NCI-H146 (cell line): ENCODE results near the gene INSR.

ENCODE experiments used
- DNase-seq: peaks from one replicate; lab custom pipeline; 2025; lab: John Stamatoyannopoulos, UW

Gene INSR

DNA sequence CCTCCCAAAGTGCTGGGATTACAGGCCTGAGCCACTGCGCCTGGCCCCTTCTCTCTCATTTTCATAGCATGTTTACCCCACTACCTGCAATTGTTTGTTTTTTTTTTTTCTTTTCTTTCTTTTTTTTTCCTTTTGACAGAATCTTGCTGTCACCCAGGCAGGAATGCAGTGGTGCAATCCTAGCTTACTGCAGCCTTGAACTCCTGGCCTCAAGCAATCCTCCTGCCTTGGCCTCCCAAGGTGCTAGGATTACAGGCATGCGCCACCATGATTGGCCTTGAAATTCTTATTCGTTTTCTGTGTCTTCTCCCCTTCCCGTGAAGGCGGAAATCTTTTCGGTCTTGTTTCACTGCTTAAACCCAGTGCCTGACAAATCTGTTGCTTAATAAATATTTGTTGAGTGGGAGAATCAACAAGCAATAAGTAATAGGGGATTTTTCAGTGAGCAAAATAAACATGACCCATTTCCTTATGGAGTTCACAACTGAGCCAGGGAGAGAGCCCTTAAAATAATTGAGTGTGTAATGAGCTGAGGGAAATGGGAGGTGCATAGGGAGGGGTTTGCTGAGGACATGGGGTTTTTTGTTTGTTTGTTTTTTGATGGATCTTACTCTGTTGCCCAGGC lies 1.8 kb upstream of the INSR start:
- DNase-seq, result no peak

DNA sequence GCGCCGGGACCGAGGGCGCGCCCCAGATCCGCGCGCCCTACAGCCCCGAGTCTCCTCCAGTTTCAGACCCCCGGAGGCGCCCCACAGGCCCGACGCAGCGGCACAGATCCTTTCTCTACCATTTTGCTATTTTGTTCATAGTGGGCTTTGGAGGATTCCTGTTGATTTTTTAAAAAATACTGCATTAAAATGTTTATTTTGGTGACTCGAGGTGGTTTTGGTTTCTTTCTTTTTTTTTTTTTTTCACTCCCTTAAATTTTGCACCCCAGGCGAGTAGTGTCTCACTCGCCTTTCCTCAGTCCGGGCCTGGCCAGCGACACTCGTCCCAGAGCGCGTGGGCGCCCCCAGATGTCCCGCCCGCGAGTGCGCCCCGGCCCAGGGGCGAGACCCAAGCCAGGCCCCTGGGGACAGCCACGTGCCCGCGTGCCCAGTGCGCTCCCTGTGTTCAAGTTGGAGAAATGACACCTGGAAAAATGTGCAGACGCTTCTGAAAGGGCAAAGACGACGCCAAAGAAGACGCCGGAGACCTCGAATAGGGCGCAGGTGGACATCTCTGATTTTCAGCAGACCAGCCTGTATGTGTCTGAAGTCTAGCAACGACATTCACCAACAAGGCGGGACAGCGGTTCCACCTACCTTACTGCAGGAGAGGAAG lies 471 bp upstream of the INSR start:
- peak; percentile 63 for DNase-seq

DNA sequence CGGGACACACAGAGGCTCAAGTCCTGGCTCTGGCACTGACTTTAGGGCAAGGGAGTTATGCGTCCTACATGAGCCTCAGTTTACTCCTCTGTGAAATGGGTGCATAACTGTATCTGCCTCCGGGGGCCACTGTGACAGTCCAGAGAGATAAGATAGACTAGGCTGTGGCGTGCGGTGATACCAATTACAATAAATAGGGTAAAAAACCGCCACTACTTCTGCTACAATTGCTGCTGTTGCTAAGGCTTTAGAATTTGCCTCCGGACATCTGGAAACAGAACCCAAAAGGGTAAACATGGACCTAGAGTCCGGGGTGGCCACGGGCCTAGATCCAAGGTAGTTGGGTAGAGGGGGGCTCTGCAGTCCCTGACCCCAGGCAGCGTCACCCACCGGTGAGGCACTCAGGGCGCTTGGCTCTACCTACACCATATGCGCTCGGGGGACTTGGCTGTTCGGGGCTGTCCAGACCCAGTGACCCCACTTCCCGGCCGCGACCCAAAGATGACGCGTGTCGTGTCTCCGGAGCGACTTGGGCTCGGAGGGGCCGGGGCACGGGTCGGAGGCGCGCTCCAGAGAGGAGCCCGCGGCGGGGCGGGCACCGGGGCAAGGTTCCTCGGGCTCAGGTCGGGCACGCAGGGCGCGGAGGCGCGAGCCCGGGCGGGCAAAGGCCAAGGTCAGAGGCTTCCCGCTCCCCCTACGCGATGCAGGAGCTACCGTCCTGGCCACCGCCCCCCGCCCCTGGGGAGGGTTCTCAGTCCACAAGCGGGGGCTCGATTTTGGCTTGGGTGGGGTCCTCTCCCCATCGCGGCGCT lies 1.1 kb downstream of the INSR start:
- no peak for DNase-seq

DNA sequence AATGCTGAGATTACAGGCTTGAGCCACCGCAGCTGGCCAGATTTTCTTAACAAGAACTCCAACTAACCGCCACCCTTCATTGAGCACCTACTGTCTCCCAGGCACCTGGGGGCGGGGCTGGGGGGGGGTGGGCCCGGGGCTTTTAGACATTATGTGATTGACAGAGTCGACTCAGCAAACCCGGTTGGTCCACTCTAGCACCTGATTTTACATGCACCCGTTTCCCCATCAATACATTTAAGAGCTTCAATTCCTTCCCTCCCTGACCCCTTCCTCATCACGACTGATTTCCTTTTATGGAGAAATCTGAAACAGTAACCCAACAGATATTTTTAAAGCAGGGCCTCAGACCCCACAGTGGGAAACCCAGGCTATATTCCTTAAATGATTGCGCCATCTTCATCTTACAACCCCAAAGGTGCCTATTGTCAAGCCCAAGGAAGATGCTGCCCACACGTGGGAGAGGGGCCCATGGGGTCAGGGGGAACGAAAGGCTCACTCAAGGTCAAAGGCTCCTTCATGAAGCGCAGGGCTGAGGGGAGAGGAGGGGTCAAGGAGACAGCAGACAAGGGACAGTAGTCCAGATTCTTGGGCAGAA lies 1.8 kb downstream of the INSR start:
- DNase-seq, result no peak

DNA sequence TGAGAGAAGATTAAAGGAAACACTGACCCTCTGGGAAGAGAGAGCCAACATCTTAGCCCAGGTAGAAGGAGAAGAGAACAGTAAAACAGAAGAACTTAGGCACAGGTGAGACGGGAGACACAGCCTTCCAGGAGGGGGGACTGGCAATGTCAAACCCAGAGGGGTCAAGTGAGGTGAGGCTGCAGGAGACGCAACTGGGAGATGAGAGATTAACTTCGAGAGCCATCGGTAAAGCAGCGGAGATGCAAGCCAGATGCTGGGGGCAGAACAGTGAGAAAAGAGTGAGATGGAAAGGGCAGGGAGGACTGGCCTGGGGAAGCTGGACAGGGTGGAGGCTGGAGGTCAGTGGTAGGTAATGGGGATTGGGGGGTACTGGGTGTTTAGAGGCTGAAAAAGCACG lies 5.2 kb downstream of the INSR start:
- DNase-seq, result no peak

DNA sequence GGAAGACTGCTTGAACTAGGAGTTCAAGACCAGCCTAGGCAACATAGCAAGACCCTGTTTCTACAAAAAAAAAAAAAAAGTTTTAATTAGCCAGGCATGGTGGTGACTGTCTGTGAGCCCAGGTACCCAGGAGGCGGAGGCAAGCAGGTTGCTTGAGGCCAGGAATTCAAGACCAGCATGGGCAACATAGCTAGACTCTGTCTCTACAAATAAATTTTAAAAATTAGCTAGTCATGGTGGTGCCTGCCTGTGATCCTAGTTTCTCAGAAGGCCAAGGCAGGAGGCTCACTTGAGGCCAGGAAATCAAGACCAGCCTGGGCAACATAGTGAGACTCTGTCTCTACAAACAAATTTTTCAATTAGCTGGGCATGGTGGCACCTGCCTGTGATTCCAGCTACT lies 6.1 kb downstream of the INSR start:
- DNase-seq, result no peak

DNA sequence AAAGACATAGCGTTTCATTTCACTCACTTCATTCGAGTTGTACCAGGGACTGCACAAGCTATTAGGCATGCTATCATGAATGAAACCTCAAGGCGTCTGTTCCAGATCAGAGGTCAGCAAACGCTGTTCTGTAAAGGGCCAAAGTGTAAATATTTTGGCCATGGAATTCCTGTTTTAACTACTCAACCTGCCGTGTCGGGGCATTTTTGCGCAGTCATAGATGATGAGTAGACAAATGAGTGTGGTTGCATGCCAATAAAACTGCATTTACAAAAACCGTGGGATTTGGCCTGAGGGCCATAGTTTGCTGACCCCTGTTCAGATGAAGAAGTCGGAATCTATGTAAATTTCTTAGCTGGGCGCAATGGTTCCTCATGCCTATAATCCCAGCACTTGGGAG lies 6.5 kb downstream of the INSR start:
- no peak for DNase-seq

DNA sequence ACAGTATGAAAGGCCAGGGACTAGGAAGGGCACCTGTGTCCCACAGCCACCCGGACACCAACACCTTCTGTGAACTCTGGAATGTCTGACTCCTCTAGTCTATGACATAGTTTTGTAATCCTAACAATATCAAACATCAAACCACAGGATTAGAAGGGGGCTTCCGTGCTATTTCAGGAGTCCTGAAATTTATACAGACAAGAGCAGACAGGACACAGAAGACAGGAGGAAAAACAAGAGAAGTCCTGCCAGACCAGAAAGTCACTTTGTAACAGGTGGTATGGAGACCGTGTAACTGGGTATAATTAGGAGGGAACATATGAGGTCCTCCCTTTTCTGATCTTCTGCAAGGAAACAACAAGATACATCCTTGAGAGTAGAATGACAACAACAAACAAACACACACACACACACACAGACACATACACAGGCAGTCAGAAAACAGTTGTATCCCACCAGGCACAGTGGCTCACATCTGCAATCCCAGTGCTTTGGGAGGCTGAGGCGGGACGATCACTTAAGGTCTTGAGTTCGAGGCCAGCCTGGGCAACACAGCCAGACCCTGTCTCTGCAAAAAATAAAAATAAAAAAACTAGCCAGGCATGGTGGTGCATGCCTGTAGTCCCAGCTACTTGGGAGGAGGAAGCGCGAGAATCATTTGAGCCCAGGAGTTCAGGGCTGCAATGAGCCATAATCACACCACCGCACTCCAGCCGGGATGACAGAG lies 13.1 kb downstream of the INSR start:
- DNase-seq, result no peak

DNA sequence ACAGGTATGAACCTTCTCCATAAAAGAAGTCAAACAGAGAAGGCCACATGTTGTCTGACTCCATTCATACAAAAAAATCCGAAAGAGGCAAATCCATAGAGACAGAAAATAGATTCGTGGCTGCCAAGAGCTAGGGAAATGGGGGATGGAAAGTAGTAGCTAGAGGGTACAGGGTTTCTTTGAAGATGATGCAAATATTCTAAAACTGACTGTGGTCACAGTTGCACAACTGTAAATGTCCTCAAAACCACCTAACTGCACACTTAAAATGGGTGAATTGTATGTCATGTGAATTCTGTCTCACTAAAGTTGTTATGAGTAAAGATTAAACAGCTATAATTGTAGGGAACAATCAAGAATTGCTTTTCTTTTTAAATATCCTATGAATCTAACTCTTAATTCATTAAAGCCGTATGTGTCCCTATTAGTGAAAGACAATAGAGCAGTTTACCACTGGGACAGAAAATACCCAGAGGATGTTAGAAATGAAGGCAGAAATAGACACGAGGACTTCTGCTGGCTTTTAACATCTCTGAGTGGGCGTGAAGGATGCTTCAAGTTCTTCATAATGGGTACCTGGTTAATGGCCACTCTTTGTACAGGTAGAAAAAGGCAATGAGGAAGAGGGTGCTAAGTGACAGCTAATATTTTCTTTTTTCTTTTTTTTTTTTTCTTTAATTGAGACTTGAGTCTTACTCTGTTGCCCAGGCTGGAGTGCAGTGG lies 21.2 kb downstream of the INSR start:
- DNase-seq, result no peak

DNA sequence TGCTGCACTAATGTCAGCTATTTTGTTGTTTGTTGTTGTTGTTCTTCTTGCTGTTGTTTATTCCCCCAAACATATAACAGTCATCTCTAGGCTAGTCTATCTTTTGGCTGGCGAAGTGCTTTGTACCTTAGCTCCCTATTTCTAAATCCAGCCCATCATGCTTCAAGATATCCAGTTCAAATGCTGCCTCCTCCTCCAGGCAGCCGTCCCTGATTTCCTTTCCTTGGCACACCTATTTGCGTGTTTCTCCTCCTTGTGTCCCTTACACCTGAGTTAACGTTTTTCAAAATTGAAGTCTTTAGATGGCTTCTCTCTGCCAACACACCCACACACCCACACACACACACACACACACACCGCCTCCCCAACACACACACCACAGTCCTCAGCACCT lies 25.5 kb downstream of the INSR start:
- DNase-seq, result no peak

DNA sequence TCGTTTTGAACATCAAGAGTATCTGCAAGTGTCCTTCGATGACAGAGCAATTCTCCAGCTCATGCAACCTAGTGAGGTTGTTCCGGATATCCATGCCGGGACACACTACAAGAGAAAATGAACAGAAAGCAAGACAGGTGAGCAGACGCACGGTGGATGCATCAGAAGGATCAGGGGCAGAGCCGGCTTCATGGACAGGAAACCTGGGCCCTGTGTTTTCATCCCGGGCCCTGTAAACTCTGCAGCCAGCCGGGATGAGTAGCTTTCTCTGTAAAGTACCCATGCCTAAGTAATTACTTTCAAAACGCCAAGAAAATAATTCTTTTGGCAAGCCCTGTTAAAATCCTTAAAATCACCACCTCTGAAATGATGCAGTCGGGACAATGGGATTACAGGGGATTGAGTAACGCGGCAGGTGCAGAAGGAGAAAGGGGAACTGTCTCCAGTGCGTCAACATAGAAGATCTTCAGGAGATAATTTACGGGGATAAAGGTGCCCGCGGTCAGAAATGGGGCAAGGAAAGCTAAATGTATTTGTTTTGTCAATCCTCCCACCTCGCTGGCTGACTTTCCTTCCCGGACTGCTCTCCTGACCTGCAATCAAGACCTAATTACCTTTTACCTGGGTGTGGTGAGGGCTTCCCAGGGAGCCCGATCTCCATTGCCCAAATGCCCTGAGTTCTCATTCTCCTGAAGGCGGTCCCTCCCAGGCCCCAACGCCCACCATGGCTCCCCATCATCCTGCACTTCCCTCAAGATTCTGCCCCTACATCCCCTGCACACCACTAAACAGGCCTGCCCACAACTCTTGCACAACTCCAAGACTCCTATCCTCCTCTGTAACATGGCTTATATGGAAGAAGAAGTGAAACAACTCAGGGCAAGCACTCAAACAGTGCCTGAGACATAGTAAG lies 26.2 kb downstream of the INSR start:
- DNase-seq, result peak; percentile 15

DNA sequence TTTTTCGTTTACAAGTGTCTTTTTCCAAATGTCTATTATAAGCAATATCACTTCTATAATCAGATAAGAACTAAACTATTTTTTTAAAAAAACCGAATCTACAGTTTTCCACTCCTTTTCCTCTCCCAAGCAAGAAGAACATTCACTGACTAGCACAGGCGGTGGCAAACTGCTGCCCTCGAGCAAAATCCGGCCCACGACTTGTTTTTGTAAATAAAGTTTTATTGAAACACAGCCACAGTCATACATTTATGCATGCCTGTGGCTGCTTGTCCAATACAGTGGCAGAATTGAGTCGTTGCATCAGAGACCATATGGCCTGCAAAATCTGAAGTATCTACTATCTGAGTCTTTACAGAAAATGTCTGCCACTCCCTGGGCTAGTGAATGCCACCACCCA lies 27.4 kb downstream of the INSR start:
- DNase-seq, result no peak

DNA sequence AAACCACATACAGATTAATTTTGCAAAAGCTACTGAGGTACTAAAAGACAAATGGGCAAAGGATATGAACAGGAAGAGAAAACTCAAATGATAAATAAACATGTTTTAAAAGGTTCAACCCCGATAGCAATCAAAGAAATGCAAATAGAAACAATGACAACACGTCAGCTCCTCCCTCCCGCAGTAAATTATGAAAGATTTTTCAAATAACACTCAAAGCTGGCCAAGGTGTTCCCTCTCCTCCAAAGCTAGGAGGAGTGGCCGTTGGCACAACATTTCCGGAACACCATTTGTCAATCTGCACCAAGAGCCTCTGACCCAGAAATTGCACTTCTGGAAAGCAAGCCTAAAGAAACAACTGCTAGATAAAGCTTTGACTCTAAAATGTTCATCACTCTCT lies 28.3 kb downstream of the INSR start:
- DNase-seq, result no peak

DNA sequence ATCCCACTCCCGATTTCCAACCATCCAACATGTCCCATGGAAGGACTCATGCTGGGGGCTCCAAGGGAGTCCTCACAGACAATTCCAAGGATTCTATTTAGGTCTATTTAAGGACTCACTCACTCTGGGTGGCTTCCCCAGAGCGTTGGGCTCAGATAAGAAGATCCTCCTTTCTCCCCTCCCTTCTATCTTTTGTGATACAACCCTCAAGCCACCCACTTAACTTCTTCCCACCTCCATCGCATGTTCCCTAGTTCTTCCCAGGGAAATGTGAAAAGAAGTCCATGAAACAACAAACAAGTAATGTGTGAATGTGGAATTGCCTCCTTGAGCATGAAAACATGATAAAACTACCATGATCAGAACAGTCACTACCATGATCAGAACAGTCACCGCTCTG lies 29.4 kb downstream of the INSR start:
- no peak for DNase-seq

DNA sequence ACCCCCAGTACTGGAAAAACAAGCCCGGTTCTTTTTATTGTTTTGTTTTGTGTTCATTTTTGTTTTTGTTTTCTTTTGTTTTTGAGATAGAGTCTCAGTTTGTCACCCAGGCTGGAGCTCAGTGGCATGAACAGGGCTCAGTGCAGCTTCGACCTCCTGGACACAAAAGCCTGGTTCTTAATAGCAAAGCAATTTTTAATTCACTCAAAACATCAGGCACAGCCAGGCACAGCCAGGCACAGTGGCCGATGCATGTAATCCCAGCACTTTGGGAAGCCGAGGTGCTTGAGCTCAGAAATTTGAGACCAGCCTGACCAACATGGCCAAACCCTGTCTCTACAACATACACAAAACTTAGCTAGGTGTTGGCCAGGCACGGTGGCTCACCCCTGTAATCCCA lies 30.7 kb downstream of the INSR start:
- no peak for DNase-seq

DNA sequence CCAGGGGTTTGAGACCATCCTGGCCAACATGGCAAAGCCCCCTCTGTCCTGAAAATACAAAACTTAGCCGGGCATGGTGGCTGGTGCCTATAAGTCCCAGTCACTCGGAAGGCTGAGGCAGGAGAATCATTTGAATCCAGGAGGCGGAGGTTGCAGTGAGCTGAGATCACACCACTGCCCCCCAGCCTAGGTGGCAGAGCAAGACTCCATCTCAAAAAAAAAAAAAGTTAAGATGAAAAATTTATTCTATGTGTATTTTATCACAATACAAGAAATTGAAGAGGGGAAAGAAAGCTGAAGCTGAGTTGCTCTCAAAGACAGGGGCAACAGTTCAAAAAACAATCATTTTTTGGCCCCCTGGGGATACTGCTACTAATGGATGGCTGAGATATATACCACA lies 31.1 kb downstream of the INSR start:
- DNase-seq, result no peak

DNA sequence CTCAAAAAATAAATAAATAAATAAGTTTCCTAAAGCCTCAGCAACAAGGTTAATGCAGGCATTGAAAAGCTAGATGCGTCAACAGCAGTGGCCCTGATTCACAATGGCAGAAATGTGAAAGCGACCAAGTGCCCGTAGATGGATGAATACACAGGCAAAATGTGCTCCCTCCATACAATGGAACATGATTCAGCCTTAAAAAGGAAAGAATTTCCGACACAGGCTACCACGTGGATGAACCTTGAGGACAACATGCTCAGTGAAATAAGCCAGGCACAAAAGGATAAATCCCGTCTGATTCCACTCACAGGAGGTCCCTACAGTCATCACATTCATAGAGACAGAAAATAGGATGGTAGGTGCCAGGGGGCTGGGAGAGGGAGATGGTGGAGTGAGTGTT lies 31.7 kb downstream of the INSR start:
- DNase-seq, result no peak

DNA sequence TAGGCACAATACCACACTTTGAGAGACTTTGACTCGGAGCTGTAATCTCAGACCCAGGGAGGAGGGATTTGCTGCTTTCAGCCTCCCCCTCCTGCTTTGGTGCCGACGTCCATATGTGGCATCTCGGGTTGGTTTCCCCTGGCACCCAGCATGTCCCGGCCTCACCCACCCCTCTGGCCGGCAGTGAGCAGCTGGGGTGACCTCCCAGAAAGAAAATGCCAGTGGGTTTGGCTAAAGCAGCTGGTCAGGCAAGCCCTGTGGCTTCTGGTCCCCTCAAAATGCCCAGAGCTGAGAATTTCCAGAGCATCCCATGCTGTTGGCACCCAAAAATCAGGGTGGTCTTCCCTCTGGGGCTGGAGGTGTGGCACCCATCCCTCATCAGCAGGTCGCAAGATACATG lies 34.1 kb downstream of the INSR start:
- DNase-seq, result no peak

DNA sequence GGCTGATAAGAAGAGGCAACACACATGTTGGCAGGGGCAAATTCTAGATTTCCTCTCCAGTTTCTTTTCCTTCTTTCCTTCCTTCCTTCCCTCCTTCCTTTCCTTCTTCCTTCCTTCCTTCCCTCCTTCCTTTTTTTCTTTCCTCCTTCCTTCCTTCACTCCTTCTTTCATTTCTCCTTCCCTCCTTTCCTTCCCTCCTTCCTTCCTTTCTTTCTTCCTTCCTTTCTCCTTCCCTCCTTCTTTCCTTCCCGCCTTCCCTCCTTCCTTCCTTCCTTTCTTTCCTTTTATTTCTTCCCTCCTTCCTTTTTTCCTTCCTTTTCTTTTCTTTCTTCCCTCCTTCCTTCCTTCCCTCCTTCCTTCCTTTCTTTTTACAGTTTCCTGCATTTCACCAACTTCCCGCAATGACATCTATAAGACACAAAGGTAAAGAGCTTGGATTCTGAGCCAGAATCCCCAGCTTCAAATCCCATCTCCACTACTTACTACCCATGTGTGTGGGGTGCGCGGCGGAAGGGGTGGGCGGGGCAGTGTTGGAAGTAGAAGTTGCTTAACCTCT lies 35.3 kb downstream of the INSR start:
- no peak for DNase-seq
